GM12891 (cell line): ENCODE results near the gene FAM181A.

Experiments
- POLR2AphosphoS5 ChIP-seq: IDR thresholded peaks from 2 replicates; pipeline ENCODE4 v1.6.1; 2011; ENCODE audit warnings: low read depth, low read length, control low read depth
- TAF1 ChIP-seq: IDR thresholded peaks from 2 replicates; pipeline ENCODE4 v1.6.1; 2011; ENCODE audit warnings: low read depth, low read length, control low read depth

DNA sequence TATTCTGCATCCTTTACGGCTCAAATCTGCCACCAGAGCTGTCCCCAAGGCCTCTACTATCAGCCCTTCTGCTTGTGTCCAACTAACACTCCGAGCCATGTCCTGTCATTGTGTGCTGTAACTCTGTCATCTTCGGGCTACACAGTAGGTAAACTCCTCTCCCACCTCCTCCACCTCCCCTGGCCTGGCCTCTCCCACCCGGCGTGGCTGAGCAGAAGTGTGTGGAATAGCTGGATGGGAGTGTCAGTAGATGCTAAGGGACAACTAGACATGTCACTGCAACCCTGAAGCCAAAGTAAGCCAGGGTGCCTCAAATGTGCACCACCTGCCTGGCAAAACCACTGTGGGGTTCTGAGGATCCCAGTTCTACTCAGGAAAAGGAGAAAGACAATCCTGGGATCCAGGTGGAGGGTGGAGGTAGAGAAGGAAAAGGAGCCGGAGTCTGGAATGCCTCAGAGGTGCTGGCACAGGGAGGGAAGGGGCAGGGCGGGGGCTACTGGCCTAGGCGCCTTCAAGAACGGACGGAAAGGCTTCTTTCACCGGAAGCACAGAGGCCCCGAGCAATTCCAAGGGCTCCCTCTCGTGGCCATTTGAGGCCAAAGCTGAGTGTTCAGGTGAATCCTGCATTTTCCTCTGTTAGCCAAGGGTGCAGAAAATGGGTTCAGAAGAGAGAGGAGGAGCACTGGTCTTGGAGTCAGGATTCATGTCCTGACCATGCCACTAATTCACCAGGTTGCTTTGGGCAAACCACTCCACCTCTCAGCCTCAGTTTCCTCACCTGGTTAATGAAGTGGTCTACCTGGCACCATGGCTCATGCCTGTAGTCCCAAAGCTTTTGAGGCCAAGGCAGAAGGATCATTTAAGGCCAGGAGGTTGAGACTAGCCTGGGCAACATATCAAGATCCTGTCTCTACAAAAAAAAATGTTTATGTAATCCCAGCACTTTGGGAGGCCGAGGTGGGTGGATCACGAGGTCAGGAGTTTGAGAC lies 20.5 kb upstream of the FAM181A start:
- no peak for TF ChIP-seq TAF1
- no peak for TF ChIP-seq POLR2AphosphoS5
